ENCODE results near the gene INPP4A.

INPP4A gene

GRCh38 chr2:98539056-98539735 is 94.5 kb downstream of the INPP4A start:
- Histone ChIP-seq H3K4me1 (ENCODE audit: insufficient read depth, low read length) (no peaks in the 10 kb centered on the region), H3K4me3 (ENCODE audit: low read length) (no peak overlapping the region), H3K36me3 (ENCODE audit: insufficient read depth, low read length) (peaks cover 57% of the 10 kb centered on the region), H3K27me3 (ENCODE audit: insufficient read depth, low read length) (no peaks in the 10 kb centered on the region), H3K9me3 (ENCODE audit: insufficient read depth, low read depth, low read length) (no peaks in the 10 kb centered on the region), H3K27ac (ENCODE audit: low read depth, low read length) (no peak overlapping the region), H3K9ac (ENCODE audit: low read depth, low read length) (no peak overlapping the region)
- 97% methylated on average over 13 of the region's 13 CpGs for WGBS

- Histone ChIP-seq H3K4me3 (ENCODE audit: low read length) (no peak overlapping the region), H3K27me3 (ENCODE audit: insufficient read depth, low read length) (no peaks in the 10 kb centered on the region), H3K9ac (ENCODE audit: low read depth, low read length) (no peak overlapping the region), H3K27ac (ENCODE audit: low read depth, low read length) (no peak overlapping the region), H3K9me3 (ENCODE audit: insufficient read depth, low read depth, low read length) (no peaks in the 10 kb centered on the region), H3K36me3 (ENCODE audit: insufficient read depth, low read length) (peaks cover 68% of the 10 kb centered on the region), H3K4me1 (ENCODE audit: insufficient read depth, low read length) (no peaks in the 10 kb centered on the region)
- WGBS: 98% methylated on average over 3 of the region's 3 CpGs
These were observed 95.9 kb downstream of the INPP4A start for GRCh38 chr2:98540536-98540935.

- no peaks in the 10 kb centered on the region for H3K4me1 ChIP-seq (ENCODE audit: insufficient read depth, low read length)
- no peak overlapping the region for H3K9ac ChIP-seq (ENCODE audit: low read depth, low read length)
- H3K36me3 ChIP-seq (ENCODE audit: insufficient read depth, low read length): peaks cover 69% of the 10 kb centered on the region
- H3K4me3 ChIP-seq (ENCODE audit: low read length): no peak overlapping the region
- H3K9me3 ChIP-seq (ENCODE audit: insufficient read depth, low read depth, low read length): no peaks in the 10 kb centered on the region
- H3K27ac ChIP-seq (ENCODE audit: low read depth, low read length): no peak overlapping the region
- H3K27me3 ChIP-seq (ENCODE audit: insufficient read depth, low read length): no peaks in the 10 kb centered on the region
These were observed 96.8 kb downstream of the INPP4A start for GRCh38 chr2:98541489-98541888.

GRCh38 chr2:98541906-98542305 is 97.2 kb downstream of the INPP4A start:
- Histone ChIP-seq H3K36me3 (ENCODE audit: insufficient read depth, low read length) (peaks cover 72% of the 10 kb centered on the region), H3K4me1 (ENCODE audit: insufficient read depth, low read length) (no peaks in the 10 kb centered on the region), H3K4me3 (ENCODE audit: low read length) (no peak overlapping the region), H3K27ac (ENCODE audit: low read depth, low read length) (no peak overlapping the region), H3K9ac (ENCODE audit: low read depth, low read length) (no peak overlapping the region), H3K27me3 (ENCODE audit: insufficient read depth, low read length) (no peaks in the 10 kb centered on the region), H3K9me3 (ENCODE audit: insufficient read depth, low read depth, low read length) (no peaks in the 10 kb centered on the region)
- WGBS: 97% methylated on average over 9 of the region's 9 CpGs

- H3K27me3 ChIP-seq (ENCODE audit: insufficient read depth, low read length): no peaks in the 10 kb centered on the region
- WGBS: 93% methylated on average over 11 of the region's 11 CpGs
- H3K9me3 ChIP-seq (ENCODE audit: insufficient read depth, low read depth, low read length): no peaks in the 10 kb centered on the region
- no peak overlapping the region for H3K4me3 ChIP-seq (ENCODE audit: low read length)
- H3K36me3 ChIP-seq (ENCODE audit: insufficient read depth, low read length): peaks cover 74% of the 10 kb centered on the region
- H3K27ac ChIP-seq (ENCODE audit: low read depth, low read length): no peak overlapping the region
- no peak overlapping the region for H3K9ac ChIP-seq (ENCODE audit: low read depth, low read length)
- no peaks in the 10 kb centered on the region for H3K4me1 ChIP-seq (ENCODE audit: insufficient read depth, low read length)
These were observed 98.6 kb downstream of the INPP4A start for GRCh38 chr2:98543214-98543613.

- 95% methylated on average over 6 of the region's 6 CpGs for WGBS
- Histone ChIP-seq H3K4me3 (ENCODE audit: low read length) (no peak overlapping the region), H3K9me3 (ENCODE audit: insufficient read depth, low read depth, low read length) (no peaks in the 10 kb centered on the region), H3K27me3 (ENCODE audit: insufficient read depth, low read length) (no peaks in the 10 kb centered on the region), H3K9ac (ENCODE audit: low read depth, low read length) (no peak overlapping the region), H3K27ac (ENCODE audit: low read depth, low read length) (no peak overlapping the region), H3K4me1 (ENCODE audit: insufficient read depth, low read length) (no peaks in the 10 kb centered on the region), H3K36me3 (ENCODE audit: insufficient read depth, low read length) (peaks cover 70% of the 10 kb centered on the region)
These were observed 99.2 kb downstream of the INPP4A start for GRCh38 chr2:98543842-98544241.

GRCh38 chr2:98545591-98545990 is 100.9 kb downstream of the INPP4A start:
- WGBS: 95% methylated on average over 7 of the region's 7 CpGs

GRCh38 chr2:98546186-98546585 is 101.5 kb downstream of the INPP4A start:
- Histone ChIP-seq H3K9ac (ENCODE audit: low read depth, low read length) (no peak overlapping the region), H3K4me1 (ENCODE audit: insufficient read depth, low read length) (no peaks in the 10 kb centered on the region), H3K27me3 (ENCODE audit: insufficient read depth, low read length) (no peaks in the 10 kb centered on the region), H3K4me3 (ENCODE audit: low read length) (no peak overlapping the region), H3K27ac (ENCODE audit: low read depth, low read length) (no peak overlapping the region), H3K36me3 (ENCODE audit: insufficient read depth, low read length) (peaks cover 59% of the 10 kb centered on the region), H3K9me3 (ENCODE audit: insufficient read depth, low read depth, low read length) (no peaks in the 10 kb centered on the region)
- WGBS: 92% methylated on average over 3 of the region's 3 CpGs

More at GRCh38 chr2:98545591-98545990, 100.9 kb downstream of the INPP4A start:
- H3K27me3 ChIP-seq (ENCODE audit: insufficient read depth, low read length): no peaks in the 10 kb centered on the region
- peaks cover 61% of the 10 kb centered on the region for H3K36me3 ChIP-seq (ENCODE audit: insufficient read depth, low read length)
- H3K9ac ChIP-seq (ENCODE audit: low read depth, low read length): no peak overlapping the region
- no peaks in the 10 kb centered on the region for H3K9me3 ChIP-seq (ENCODE audit: insufficient read depth, low read depth, low read length)
- no peaks in the 10 kb centered on the region for H3K4me1 ChIP-seq (ENCODE audit: insufficient read depth, low read length)
- H3K27ac ChIP-seq (ENCODE audit: low read depth, low read length): no peak overlapping the region
- H3K4me3 ChIP-seq (ENCODE audit: low read length): no peak overlapping the region

GRCh38 chr2:98547092-98547790 is 102.6 kb downstream of the INPP4A start:
- Histone ChIP-seq H3K27me3 (ENCODE audit: insufficient read depth, low read length) (no peaks in the 10 kb centered on the region), H3K4me3 (ENCODE audit: low read length) (no peak overlapping the region), H3K36me3 (ENCODE audit: insufficient read depth, low read length) (peaks cover 64% of the 10 kb centered on the region), H3K9me3 (ENCODE audit: insufficient read depth, low read depth, low read length) (no peaks in the 10 kb centered on the region), H3K27ac (ENCODE audit: low read depth, low read length) (no peak overlapping the region), H3K9ac (ENCODE audit: low read depth, low read length) (no peak overlapping the region), H3K4me1 (ENCODE audit: insufficient read depth, low read length) (no peaks in the 10 kb centered on the region)
- 94% methylated on average over 2 of the region's 2 CpGs for WGBS

- no peak overlapping the region for H3K27ac ChIP-seq (ENCODE audit: low read depth, low read length)
- H3K9me3 ChIP-seq (ENCODE audit: insufficient read depth, low read depth, low read length): no peaks in the 10 kb centered on the region
- peaks cover 72% of the 10 kb centered on the region for H3K36me3 ChIP-seq (ENCODE audit: insufficient read depth, low read length)
- no peaks in the 10 kb centered on the region for H3K27me3 ChIP-seq (ENCODE audit: insufficient read depth, low read length)
- H3K4me1 ChIP-seq (ENCODE audit: insufficient read depth, low read length): no peaks in the 10 kb centered on the region
- 93% methylated on average over 6 of the region's 6 CpGs for WGBS
- H3K9ac ChIP-seq (ENCODE audit: low read depth, low read length): no peak overlapping the region
- no peak overlapping the region for H3K4me3 ChIP-seq (ENCODE audit: low read length)
These were observed 104.5 kb downstream of the INPP4A start for GRCh38 chr2:98548920-98549818.

GRCh38 chr2:98550165-98550564 is 105.5 kb downstream of the INPP4A start:
- Histone ChIP-seq H3K36me3 (ENCODE audit: insufficient read depth, low read length) (peaks cover 72% of the 10 kb centered on the region), H3K27ac (ENCODE audit: low read depth, low read length) (no peak overlapping the region), H3K9me3 (ENCODE audit: insufficient read depth, low read depth, low read length) (no peaks in the 10 kb centered on the region), H3K9ac (ENCODE audit: low read depth, low read length) (no peak overlapping the region), H3K4me3 (ENCODE audit: low read length) (no peak overlapping the region), H3K4me1 (ENCODE audit: insufficient read depth, low read length) (no peaks in the 10 kb centered on the region), H3K27me3 (ENCODE audit: insufficient read depth, low read length) (no peaks in the 10 kb centered on the region)
- WGBS: 89% methylated on average over 4 of the region's 4 CpGs

All from HUES64 (cell line).